ENCODE data around the gene SPEM1. TPM values are rescaled to one million over a fixed set of nuclear protein-coding genes. Genes with fewer than 3 reads are reported as not detected.
A peak's percentile ranks its signal among the peaks of the same experiment; 100 is the strongest.

Gene SPEM1
- total and polyA plus RNA-seq, 2 of the 13 experiments (the other 11 are each of a cell fraction or from before 2014, with no cell fraction given) = not detected

- TF ChIP-seq PCBP1 (IDR thresholded peaks at IDR 0.05; ENCODE audit: borderline replicate concordance, low read depth, low read length) = 0 out of 2 replicates have a peak, but pooled peaks have one; percentile 19
- no peak for TF ChIP-seq ZNF17 (CRISPR knock-in tag; IDR thresholded peaks at IDR 0.05)
- TF ChIP-seq ZNF558 (CRISPR knock-in tag; IDR thresholded peaks at IDR 0.05; ENCODE audit: borderline replicate concordance) = no peak
- no peak for TF ChIP-seq ZNF883 (CRISPR knock-in tag; IDR thresholded peaks at IDR 0.05; ENCODE audit: not compliant biosample characterization)
- peak; percentile 27; the same call in 1 of the 2 replicates for TF ChIP-seq KDM5B (CRISPR knock-in tag; IDR thresholded peaks at IDR 0.05; ENCODE audit: borderline replicate concordance)
- TF ChIP-seq SP4 (CRISPR knock-in tag; IDR thresholded peaks at IDR 0.05) = no peak
- no peak for TF ChIP-seq ZNF225 (CRISPR knock-in tag; IDR thresholded peaks at IDR 0.05)
- no peak for TF ChIP-seq GABPB1 (CRISPR knock-in tag; IDR thresholded peaks at IDR 0.05)
- TF ChIP-seq FOXC1 (CRISPR knock-in tag; IDR thresholded peaks at IDR 0.05; ENCODE audit: borderline replicate concordance) = 0 out of 2 replicates have a peak, but pooled peaks have one; percentile 9
- 0 out of 2 replicates have a peak, but pooled peaks have one; percentile 51 for TF ChIP-seq UBTF (CRISPR knock-in tag; IDR thresholded peaks at IDR 0.05)
- peak; percentile 56 for TF ChIP-seq CTCF (CRISPR knock-in tag; IDR thresholded peaks at IDR 0.05)
- no peak for TF ChIP-seq NFATC3 (CRISPR knock-in tag; IDR thresholded peaks at IDR 0.05)
- no peak for TF ChIP-seq HOXA9 (CRISPR knock-in tag; IDR thresholded peaks at IDR 0.05; ENCODE audit: borderline replicate concordance)
- no peak for TF ChIP-seq MAFF (IDR thresholded peaks at IDR 0.05; ENCODE audit: low read depth, low read length)
- TF ChIP-seq KMT2B (CRISPR knock-in tag; IDR thresholded peaks at IDR 0.05) = no peak
- TF ChIP-seq ZNF3 (CRISPR knock-in tag; IDR thresholded peaks at IDR 0.05) = no peak
- TF ChIP-seq, protein P1, sequence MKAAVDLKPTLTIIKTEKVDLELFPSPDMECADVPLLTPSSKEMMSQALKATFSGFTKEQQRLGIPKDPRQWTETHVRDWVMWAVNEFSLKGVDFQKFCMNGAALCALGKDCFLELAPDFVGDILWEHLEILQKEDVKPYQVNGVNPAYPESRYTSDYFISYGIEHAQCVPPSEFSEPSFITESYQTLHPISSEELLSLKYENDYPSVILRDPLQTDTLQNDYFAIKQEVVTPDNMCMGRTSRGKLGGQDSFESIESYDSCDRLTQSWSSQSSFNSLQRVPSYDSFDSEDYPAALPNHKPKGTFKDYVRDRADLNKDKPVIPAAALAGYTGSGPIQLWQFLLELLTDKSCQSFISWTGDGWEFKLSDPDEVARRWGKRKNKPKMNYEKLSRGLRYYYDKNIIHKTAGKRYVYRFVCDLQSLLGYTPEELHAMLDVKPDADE (CRISPR knock-in tag; IDR thresholded peaks at IDR 0.05) = no peak
- TF ChIP-seq, protein P2, sequence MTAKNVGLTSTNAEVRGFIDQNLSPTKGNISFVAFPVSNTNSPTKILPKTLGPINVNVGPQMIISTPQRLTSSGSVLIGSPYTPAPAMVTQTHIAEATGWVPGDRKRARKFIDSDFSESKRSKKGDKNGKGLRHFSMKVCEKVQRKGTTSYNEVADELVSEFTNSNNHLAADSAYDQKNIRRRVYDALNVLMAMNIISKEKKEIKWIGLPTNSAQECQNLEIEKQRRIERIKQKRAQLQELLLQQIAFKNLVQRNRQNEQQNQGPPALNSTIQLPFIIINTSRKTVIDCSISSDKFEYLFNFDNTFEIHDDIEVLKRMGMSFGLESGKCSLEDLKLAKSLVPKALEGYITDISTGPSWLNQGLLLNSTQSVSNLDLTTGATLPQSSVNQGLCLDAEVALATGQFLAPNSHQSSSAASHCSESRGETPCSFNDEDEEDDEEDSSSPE (CRISPR knock-in tag; IDR thresholded peaks at IDR 0.05) = no peak
These were observed 15.8 kb downstream of the SPEM1 start (continued) for GRCh38 chr17:7435676-7436555.
